GM19035 (cell line): ENCODE results near the gene SLC22A23.
"Not testable (repeated sequence)": the region's sequence is repeated elsewhere in the genome, so short reads cannot be mapped to it uniquely, and the experiment has no call there.

Experiments used
- ATAC-seq: cut with Tn5 transposase; IDR thresholded peaks from one replicate; pipeline ENCODE4 v1.9.1; 2021; ENCODE audit not compliant: unreplicated experiment

The SLC22A23 gene

GRCh38 chr6:3389390-3390167 is 67.3 kb downstream of the SLC22A23 start:
- no peak for ATAC-seq

GRCh38 chr6:3388786-3389185 is 68.1 kb downstream of the SLC22A23 start:
- ATAC-seq = no peak

GRCh38 chr6:3386374-3386857 is 70.4 kb downstream of the SLC22A23 start:
- no peak for ATAC-seq

GRCh38 chr6:3385660-3386151 is 71.1 kb downstream of the SLC22A23 start:
- no peak for ATAC-seq

- not testable (repeated sequence) for ATAC-seq
Measured at GRCh38 chr6:3385181-3385580, 71.7 kb downstream of the SLC22A23 start.

GRCh38 chr6:3384241-3385143 is 72.4 kb downstream of the SLC22A23 start:
- no peak for ATAC-seq

- ATAC-seq = no peak
Measured at GRCh38 chr6:3383525-3383924, 73.3 kb downstream of the SLC22A23 start.

GRCh38 chr6:3382326-3383279 is 74.2 kb downstream of the SLC22A23 start:
- no peak for ATAC-seq

- ATAC-seq = no peak
Measured at GRCh38 chr6:3381233-3381921, 75.5 kb downstream of the SLC22A23 start.

GRCh38 chr6:3380344-3381232 is 76.3 kb downstream of the SLC22A23 start:
- no peak for ATAC-seq

GRCh38 chr6:3379482-3380060 is 77.3 kb downstream of the SLC22A23 start:
- no peak for ATAC-seq

- not testable (repeated sequence) for ATAC-seq
Measured at GRCh38 chr6:3378808-3379207, 78.0 kb downstream of the SLC22A23 start.

- not testable (repeated sequence) for ATAC-seq
Measured at GRCh38 chr6:3378398-3378782, 78.5 kb downstream of the SLC22A23 start.

GRCh38 chr6:3377536-3378397 is 79.1 kb downstream of the SLC22A23 start:
- no peak for ATAC-seq

- no peak for ATAC-seq
Measured at GRCh38 chr6:3376893-3377535, 79.8 kb downstream of the SLC22A23 start.

GRCh38 chr6:3376064-3376463 is 80.8 kb downstream of the SLC22A23 start:
- ATAC-seq = no peak

- ATAC-seq = no peak
Measured at GRCh38 chr6:3373597-3374203, 83.2 kb downstream of the SLC22A23 start.
